Hypothalamus (tissue), 51 donors: ENCODE data around the gene PEX11B.

Source experiments
- DNase-seq, 51 donors: peaks; one replicate each; lab custom pipeline; 2025; lab: John Stamatoyannopoulos, UW

The PEX11B gene

DNA sequence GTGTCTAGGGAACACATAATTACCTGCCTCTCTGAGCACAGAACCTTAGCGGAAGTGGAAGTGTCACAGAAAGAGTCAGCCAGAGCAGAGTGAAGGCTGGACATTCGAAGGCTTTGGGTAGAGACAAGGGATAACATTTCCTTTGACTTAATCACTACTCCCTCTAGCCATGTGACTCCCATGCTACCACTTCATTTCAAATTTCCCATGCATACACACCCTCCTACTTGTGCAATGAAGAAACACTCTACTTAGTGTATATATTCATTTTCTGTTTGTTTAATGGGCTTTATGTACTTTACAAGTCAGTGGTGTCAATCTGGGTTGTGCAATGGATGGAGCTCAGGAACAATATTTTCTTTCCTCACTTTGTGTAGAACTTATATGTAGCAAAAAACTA lies 39.8 kb downstream of the PEX11B start:
- no peak for DNase-seq

GRCh38 chr1:145877923-145878486 lies 40.5 kb downstream of the PEX11B start:
- DNase-seq: no peak

GRCh38 chr1:145874646-145875045 lies 43.9 kb downstream of the PEX11B start:
- DNase-seq: no peak

DNA sequence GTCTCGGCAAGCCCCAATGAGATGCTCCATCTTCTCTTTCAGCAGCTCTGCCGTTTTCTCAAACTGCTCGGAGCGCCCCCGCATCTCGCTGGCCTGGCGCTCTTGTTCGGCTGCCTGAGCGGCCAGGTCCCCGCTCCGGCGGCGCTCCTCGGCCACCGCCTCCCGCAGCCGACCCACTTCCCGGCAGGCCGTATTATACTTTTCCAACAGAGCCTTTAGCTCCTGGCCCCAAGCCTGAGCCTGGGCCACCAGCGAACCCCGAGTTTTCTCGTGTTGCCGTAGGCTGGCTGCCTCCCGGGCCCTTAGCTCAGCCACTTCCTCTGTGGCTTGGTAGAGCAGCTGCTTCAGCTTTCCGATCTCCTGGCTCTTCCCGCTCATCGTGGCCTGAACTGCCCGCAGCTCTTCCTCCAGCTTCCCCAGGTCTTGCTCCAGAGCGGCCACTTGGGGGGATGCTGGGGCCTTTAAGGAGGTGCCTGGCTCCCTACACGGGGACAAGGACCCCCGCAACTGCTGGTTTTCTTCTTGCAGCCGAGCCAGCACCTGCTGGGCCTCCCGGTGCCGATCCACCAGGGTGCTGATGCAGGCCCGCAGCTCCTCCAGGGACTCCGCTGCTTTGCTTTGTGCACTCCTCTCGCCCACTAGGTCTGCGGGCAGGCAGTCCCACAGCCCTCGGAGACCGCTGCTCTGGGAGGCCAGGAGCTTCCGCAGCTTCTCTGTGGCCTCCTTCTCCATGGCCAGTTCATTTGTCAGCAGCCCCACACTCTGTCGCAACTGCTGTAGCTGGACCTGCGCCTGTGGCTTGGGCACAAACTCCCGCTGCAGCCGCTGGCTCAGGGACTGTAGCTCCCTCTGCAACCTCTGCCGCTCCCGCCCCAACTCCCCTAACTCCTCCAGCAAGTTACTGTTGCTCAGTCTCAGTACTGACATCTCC lies 46.3 kb downstream of the PEX11B start:
- DNase-seq: peak in 49 of 51 donors; percentile 8 to 79 (median 48)

GRCh38 chr1:145868232-145868631 lies 50.3 kb downstream of the PEX11B start:
- no peak for DNase-seq

GRCh38 chr1:145863282-145864018 lies 55.1 kb downstream of the PEX11B start:
- no peak for DNase-seq
